GM18526 (cell line): ENCODE results near the gene BMERB1.

Source experiments
- POLR2A ChIP-seq: IDR thresholded peaks from 3 replicates; pipeline ENCODE4 v1.6.1; 2011; ENCODE audit not compliant: insufficient read length; ENCODE audit errors: extremely low read depth

Gene BMERB1

GRCh38 chr16:15530085-15530484, 95.7 kb downstream of the BMERB1 start:
- TF ChIP-seq POLR2A: no peak

- no peak for TF ChIP-seq POLR2A
These were observed 98.4 kb downstream of the BMERB1 start for GRCh38 chr16:15532825-15533224.

GRCh38 chr16:15533386-15533785, 99.0 kb downstream of the BMERB1 start:
- no peak for TF ChIP-seq POLR2A

GRCh38 chr16:15535772-15536171, 101.4 kb downstream of the BMERB1 start:
- TF ChIP-seq POLR2A: no peak

- TF ChIP-seq POLR2A: no peak
These were observed 102.5 kb downstream of the BMERB1 start for GRCh38 chr16:15536843-15537242.

- TF ChIP-seq POLR2A: no peak
These were observed 104.1 kb downstream of the BMERB1 start for GRCh38 chr16:15538507-15538906.

- no peak for TF ChIP-seq POLR2A
These were observed 104.8 kb downstream of the BMERB1 start for GRCh38 chr16:15539197-15539596.

- no peak for TF ChIP-seq POLR2A
These were observed 107.9 kb downstream of the BMERB1 start for GRCh38 chr16:15542261-15542660.

GRCh38 chr16:15542734-15543347, 108.5 kb downstream of the BMERB1 start:
- no peak for TF ChIP-seq POLR2A

GRCh38 chr16:15544405-15544804, 110.0 kb downstream of the BMERB1 start:
- TF ChIP-seq POLR2A: no peak

GRCh38 chr16:15545544-15545943, 111.2 kb downstream of the BMERB1 start:
- TF ChIP-seq POLR2A: no peak

GRCh38 chr16:15547768-15548096, 113.3 kb downstream of the BMERB1 start:
- TF ChIP-seq POLR2A: no peak

GRCh38 chr16:15548482-15548891, 114.1 kb downstream of the BMERB1 start:
- no peak for TF ChIP-seq POLR2A

GRCh38 chr16:15552507-15552906, 118.1 kb downstream of the BMERB1 start:
- TF ChIP-seq POLR2A: no peak

GRCh38 chr16:15553313-15554088, 119.1 kb downstream of the BMERB1 start:
- TF ChIP-seq POLR2A: no peak

GRCh38 chr16:15556130-15556529, 121.7 kb downstream of the BMERB1 start:
- TF ChIP-seq POLR2A: no peak

GRCh38 chr16:15557258-15557657, 122.9 kb downstream of the BMERB1 start:
- TF ChIP-seq POLR2A: no peak
